Measurements from ENCODE around the gene MCIDAS.

- TF ChIP-seq POLR2A (IDR thresholded peaks at IDR 0.05; ENCODE audit: low read depth) = no peak
- TF ChIP-seq CTCF (IDR thresholded peaks at IDR 0.05) = no peak
Observed at GRCh38 chr5:55223812-55224240, 3.3 kb downstream of the MCIDAS start.
